Measurements from ENCODE around the gene SCML1. TPM values are rescaled to one million over a fixed set of nuclear protein-coding genes. Genes with fewer than 3 reads are reported as not detected.

The SCML1 gene
- total and polyA plus RNA-seq, 3 donors from 2014 or later: 49.8 to 112 (median 83.4) TPM

DNA sequence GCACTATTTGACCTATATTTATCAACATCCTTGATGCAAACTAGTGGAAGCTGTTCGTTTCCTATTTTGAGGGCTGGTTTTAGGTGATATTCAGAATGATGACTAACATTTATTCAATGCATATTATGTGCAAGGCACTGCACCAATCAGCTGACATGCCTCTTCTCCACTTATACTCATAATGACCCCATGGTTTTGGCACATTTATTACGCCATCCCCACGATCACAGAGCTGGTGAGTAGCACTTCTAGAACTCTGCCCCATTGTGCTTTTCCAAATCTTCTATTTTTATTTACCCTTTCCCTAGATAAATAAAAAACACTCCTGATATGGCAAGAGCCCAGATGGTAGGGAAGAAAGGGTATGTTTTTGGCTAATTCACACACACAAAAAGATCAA lies 13.1 kb downstream of the SCML1 start:
- H3K9me3 ChIP-seq: no peaks in the 10 kb centered on the region
- no peak overlapping the region for H3K4me3 ChIP-seq
- DNase-seq: no peak
- no peaks in the 10 kb centered on the region for H3K4me1 ChIP-seq
- no peak overlapping the region for H3K27ac ChIP-seq
- no peaks in the 10 kb centered on the region for H3K27me3 ChIP-seq
- WGBS, 2 donors: 83 to 94% methylated on average over 3 of the region's 3 CpGs
- no peak for TF ChIP-seq POLR2A (IDR thresholded peaks at IDR 0.05)
- TF ChIP-seq, protein P1, sequence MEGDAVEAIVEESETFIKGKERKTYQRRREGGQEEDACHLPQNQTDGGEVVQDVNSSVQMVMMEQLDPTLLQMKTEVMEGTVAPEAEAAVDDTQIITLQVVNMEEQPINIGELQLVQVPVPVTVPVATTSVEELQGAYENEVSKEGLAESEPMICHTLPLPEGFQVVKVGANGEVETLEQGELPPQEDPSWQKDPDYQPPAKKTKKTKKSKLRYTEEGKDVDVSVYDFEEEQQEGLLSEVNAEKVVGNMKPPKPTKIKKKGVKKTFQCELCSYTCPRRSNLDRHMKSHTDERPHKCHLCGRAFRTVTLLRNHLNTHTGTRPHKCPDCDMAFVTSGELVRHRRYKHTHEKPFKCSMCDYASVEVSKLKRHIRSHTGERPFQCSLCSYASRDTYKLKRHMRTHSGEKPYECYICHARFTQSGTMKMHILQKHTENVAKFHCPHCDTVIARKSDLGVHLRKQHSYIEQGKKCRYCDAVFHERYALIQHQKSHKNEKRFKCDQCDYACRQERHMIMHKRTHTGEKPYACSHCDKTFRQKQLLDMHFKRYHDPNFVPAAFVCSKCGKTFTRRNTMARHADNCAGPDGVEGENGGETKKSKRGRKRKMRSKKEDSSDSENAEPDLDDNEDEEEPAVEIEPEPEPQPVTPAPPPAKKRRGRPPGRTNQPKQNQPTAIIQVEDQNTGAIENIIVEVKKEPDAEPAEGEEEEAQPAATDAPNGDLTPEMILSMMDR (IDR thresholded peaks at IDR 0.05): no peak
- H3K36me3 ChIP-seq (ENCODE audit: low read depth, missing control alignments): no peaks in the 10 kb centered on the region
- intact Hi-C loops (cut with DNase I; ENCODE audit: low total_unique reads): no loop called here

DNA sequence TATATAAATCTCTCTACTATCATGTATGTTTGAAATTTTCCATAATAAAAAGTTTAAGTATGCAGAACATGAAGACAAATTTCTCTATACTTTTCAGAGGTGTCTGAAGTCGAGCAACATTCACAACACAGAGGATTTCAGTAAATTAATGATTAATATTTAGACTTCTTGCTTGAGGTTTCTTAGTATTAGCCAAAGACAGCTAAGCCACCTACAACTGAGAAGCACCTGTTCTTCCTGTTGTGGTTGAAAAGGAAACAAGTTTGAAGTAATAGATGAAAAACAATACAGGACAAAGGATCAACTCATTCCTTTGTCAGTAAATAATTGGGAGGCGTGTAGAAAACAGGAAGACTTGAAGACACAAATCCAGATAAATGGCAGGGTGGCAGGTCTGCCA lies 21.1 kb downstream of the SCML1 start:
- no peaks in the 10 kb centered on the region for H3K4me1 ChIP-seq
- H3K9me3 ChIP-seq: no peaks in the 10 kb centered on the region
- WGBS, 2 donors: 90 to 92% methylated on average over 2 of the region's 2 CpGs
- TF ChIP-seq, protein P1 (IDR thresholded peaks at IDR 0.05): no peak
- no peak for TF ChIP-seq POLR2A (IDR thresholded peaks at IDR 0.05)
- no peak overlapping the region for H3K27ac ChIP-seq
- H3K36me3 ChIP-seq (ENCODE audit: low read depth, missing control alignments): no peaks in the 10 kb centered on the region
- H3K4me3 ChIP-seq: no peak overlapping the region
- no peak for DNase-seq
- intact Hi-C loops (cut with DNase I; ENCODE audit: low total_unique reads): no loop called here
- no peaks in the 10 kb centered on the region for H3K27me3 ChIP-seq

DNA sequence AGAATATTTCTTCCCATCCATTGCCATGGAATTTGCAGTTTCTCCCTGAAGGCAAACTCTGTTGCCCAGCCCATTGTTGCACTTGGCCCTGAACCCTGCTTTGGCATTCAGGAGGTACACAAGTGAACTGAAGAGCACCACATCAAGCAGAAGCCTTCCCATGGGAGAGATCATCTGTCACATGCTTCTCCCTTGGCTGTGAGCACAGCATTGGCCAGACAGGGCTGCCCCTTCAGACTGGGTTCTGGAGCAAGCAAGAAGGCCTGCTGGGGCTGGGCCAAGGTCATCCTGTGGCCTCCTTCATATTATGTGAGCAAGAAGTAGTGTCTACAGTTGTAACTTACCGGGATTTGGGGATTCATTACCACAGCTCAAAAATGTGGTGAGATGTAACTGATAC lies 22.7 kb downstream of the SCML1 start:
- intact Hi-C loops (cut with DNase I; ENCODE audit: low total_unique reads): no loop called here
- TF ChIP-seq, protein P1 (IDR thresholded peaks at IDR 0.05): no peak
- no peak for TF ChIP-seq POLR2A (IDR thresholded peaks at IDR 0.05)
- Histone ChIP-seq H3K27me3 (no peaks in the 10 kb centered on the region), H3K27ac (no peak overlapping the region), H3K9me3 (no peaks in the 10 kb centered on the region), H3K4me3 (no peak overlapping the region), H3K4me1 (no peaks in the 10 kb centered on the region), H3K36me3 (ENCODE audit: low read depth, missing control alignments) (no peaks in the 10 kb centered on the region)
- WGBS, 2 donors: 38 to 67% methylated on average over 1 of the region's 1 CpG
- DNase-seq: no peak

DNA sequence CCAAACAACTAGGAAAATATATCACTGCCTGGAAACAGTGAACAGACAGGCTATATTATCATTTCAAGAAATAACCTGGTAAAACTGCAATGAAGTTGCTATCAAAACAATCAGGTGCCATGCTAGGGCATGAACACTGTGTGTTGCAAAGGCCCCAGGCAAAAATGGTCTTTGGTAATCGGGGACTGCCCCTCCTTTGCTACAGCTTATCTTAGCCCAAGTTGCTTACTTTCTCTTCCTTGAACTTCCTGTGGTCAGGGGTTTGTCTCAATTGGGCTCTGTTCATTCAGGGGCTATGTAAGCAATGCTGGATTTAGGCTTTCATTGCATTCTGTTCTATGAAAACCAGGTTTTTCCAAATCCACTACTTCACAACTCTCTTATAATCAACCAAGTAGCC lies 30.4 kb downstream of the SCML1 start:
- intact Hi-C loops (cut with DNase I; ENCODE audit: low total_unique reads): no loop called here
- DNase-seq: no peak
- Histone ChIP-seq H3K27ac (no peak overlapping the region), H3K36me3 (ENCODE audit: low read depth, missing control alignments) (no peaks in the 10 kb centered on the region), H3K4me3 (no peak overlapping the region), H3K27me3 (no peaks in the 10 kb centered on the region), H3K9me3 (no peaks in the 10 kb centered on the region), H3K4me1 (no peaks in the 10 kb centered on the region)
- TF ChIP-seq, protein P1 (IDR thresholded peaks at IDR 0.05): no peak
- no peak for TF ChIP-seq POLR2A (IDR thresholded peaks at IDR 0.05)
- 33 to 50% methylated on average over 1 of the region's 1 CpG for whole genome bisulfite sequencing, 2 donors

DNA sequence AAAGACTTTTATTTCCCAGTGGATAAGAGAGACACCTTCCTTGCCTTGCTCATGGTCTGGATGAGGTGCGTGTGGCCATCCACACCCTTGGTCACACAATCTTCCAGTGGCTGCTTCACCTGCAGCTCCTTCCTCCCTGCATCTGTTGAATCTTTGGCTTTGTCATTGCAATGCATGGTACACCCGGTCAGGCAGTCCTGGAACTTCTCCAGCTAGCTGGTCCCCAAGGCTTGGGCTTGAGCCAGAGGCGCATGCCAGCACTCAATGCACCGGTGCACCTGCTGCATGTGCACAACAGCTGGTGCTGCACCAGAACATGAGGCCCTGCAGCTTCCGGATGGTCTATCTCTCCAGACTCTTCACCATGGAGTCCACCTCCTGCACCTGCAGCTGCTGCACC lies 31.7 kb downstream of the SCML1 start:
- TF ChIP-seq POLR2A (IDR thresholded peaks at IDR 0.05): no peak
- TF ChIP-seq, protein P1 (IDR thresholded peaks at IDR 0.05): no peak

More for the DNA sequence above, 31.7 kb downstream of the SCML1 start:
- H3K4me1 ChIP-seq: no peaks in the 10 kb centered on the region
- no peak for DNase-seq
- no peaks in the 10 kb centered on the region for H3K9me3 ChIP-seq
- H3K36me3 ChIP-seq (ENCODE audit: low read depth, missing control alignments): no peaks in the 10 kb centered on the region
- H3K27me3 ChIP-seq: no peaks in the 10 kb centered on the region
- 79 to 84% methylated on average over 2 to 5 of the region's 5 CpGs for WGBS, 2 donors
- intact Hi-C loops (cut with DNase I; ENCODE audit: low total_unique reads): no loop called here
- H3K4me3 ChIP-seq: no peak overlapping the region
- H3K27ac ChIP-seq: no peak overlapping the region

All from testis (tissue), 3 donors.